Cortex of kidney (tissue), 1 donor: ENCODE data around the gene TNNC1.

ENCODE experiments used
- DNase-seq: peaks from one replicate; lab custom pipeline; 2025; lab: John Stamatoyannopoulos, UW

TNNC1 gene

GRCh38 chr3:52453496-52454249, at the start of gene TNNC1:
TSS of gene TNNC1 (minus strand) at chr3:52454041. CDS start at chr3:52454015, 26 bp downstream.
- DNase-seq: no peak

- no peak for DNase-seq
These were observed 49.0 kb upstream of the TNNC1 start for GRCh38 chr3:52502808-52503350.

GRCh38 chr3:52502001-52502400, 48.2 kb upstream of the TNNC1 start:
- no peak for DNase-seq

GRCh38 chr3:52501046-52501445, 47.2 kb upstream of the TNNC1 start:
- DNase-seq: no peak

- DNase-seq: no peak
These were observed 44.6 kb upstream of the TNNC1 start for GRCh38 chr3:52498137-52499054.

GRCh38 chr3:52495777-52496602, 42.1 kb upstream of the TNNC1 start:
- DNase-seq: no peak

GRCh38 chr3:52494886-52495495, 41.1 kb upstream of the TNNC1 start, which contains the start of gene STAB1:
TSS of gene STAB1 (plus strand) at chr3:52495338. CDS start at chr3:52495414, 76 bp downstream.
- no peak for DNase-seq

GRCh38 chr3:52494445-52494844, 40.6 kb upstream of the TNNC1 start:
- DNase-seq: no peak

GRCh38 chr3:52493232-52494017, 39.6 kb upstream of the TNNC1 start:
- DNase-seq: no peak

GRCh38 chr3:52492059-52492458, 38.2 kb upstream of the TNNC1 start:
- DNase-seq: no peak

GRCh38 chr3:52490939-52491526, 37.2 kb upstream of the TNNC1 start:
- no peak for DNase-seq

GRCh38 chr3:52490035-52490938, 36.4 kb upstream of the TNNC1 start:
- DNase-seq: no peak

- no peak for DNase-seq
These were observed 35.6 kb upstream of the TNNC1 start for GRCh38 chr3:52489453-52489852.

- no peak for DNase-seq
These were observed 34.9 kb upstream of the TNNC1 start for GRCh38 chr3:52488746-52489145.

- DNase-seq: no peak
These were observed 34.2 kb upstream of the TNNC1 start for GRCh38 chr3:52487788-52488691.

GRCh38 chr3:52487050-52487787, 33.4 kb upstream of the TNNC1 start:
- no peak for DNase-seq
